COR-L47 (cell line): ENCODE measurements around the gene SPATC1L.
A peak's percentile ranks its signal among the peaks of the same experiment; 100 is the strongest.
"Not testable (repeated sequence)": the region's sequence is repeated elsewhere in the genome, so short reads cannot be mapped to it uniquely, and the experiment has no call there.

ENCODE experiments used
- DNase-seq: peaks from one replicate; lab custom pipeline; 2025; lab: John Stamatoyannopoulos, UW

Gene SPATC1L

GRCh38 chr21:46199436-46200373 is 15.4 kb upstream of the SPATC1L start:
- no peak for DNase-seq

GRCh38 chr21:46196733-46197132 is 12.5 kb upstream of the SPATC1L start:
- DNase-seq = no peak

- no peak for DNase-seq
Measured at GRCh38 chr21:46195595-46196195, 11.4 kb upstream of the SPATC1L start.

GRCh38 chr21:46194374-46195334 is 10.4 kb upstream of the SPATC1L start:
- DNase-seq = no peak

GRCh38 chr21:46193829-46194373 is 9.6 kb upstream of the SPATC1L start:
- no peak for DNase-seq

GRCh38 chr21:46191686-46192575 is 7.7 kb upstream of the SPATC1L start:
- DNase-seq = no peak

GRCh38 chr21:46191257-46191685 is 7.0 kb upstream of the SPATC1L start:
- no peak for DNase-seq

- DNase-seq = no peak
Measured at GRCh38 chr21:46190491-46191131, 6.4 kb upstream of the SPATC1L start.

- no peak for DNase-seq
Measured at GRCh38 chr21:46189959-46190490, 5.8 kb upstream of the SPATC1L start.

GRCh38 chr21:46189213-46189958 is 5.1 kb upstream of the SPATC1L start:
- no peak for DNase-seq

- no peak for DNase-seq
Measured at GRCh38 chr21:46188226-46189212, 4.3 kb upstream of the SPATC1L start.

GRCh38 chr21:46187814-46188213 is 3.6 kb upstream of the SPATC1L start:
- DNase-seq = no peak

- no peak for DNase-seq
Measured at GRCh38 chr21:46187261-46187660, 3.0 kb upstream of the SPATC1L start.

- no peak for DNase-seq
Measured at GRCh38 chr21:46185716-46186115, 1.5 kb upstream of the SPATC1L start.

GRCh38 chr21:46184625-46185555 is 631 bp upstream of the SPATC1L start:
- DNase-seq = peak; percentile 51

- not testable (repeated sequence) for DNase-seq
Measured at GRCh38 chr21:46183337-46183909, 836 bp downstream of the SPATC1L start.
